Hematopoietic multipotent progenitor cell treated with erythropoietin and hydrocortisone succinate and interleukin-3 and kit ligand, for 8 days (in vitro differentiated cells): ENCODE measurements around the gene PAFAH1B1.
"Not testable (repeated sequence)": the region's sequence is repeated elsewhere in the genome, so short reads cannot be mapped to it uniquely, and the experiment has no call there.

ENCODE experiments used
- DNase-seq: peaks from one replicate; pipeline ENCODE4 v3.0.0-alpha.2; 2015

The PAFAH1B1 gene

DNA sequence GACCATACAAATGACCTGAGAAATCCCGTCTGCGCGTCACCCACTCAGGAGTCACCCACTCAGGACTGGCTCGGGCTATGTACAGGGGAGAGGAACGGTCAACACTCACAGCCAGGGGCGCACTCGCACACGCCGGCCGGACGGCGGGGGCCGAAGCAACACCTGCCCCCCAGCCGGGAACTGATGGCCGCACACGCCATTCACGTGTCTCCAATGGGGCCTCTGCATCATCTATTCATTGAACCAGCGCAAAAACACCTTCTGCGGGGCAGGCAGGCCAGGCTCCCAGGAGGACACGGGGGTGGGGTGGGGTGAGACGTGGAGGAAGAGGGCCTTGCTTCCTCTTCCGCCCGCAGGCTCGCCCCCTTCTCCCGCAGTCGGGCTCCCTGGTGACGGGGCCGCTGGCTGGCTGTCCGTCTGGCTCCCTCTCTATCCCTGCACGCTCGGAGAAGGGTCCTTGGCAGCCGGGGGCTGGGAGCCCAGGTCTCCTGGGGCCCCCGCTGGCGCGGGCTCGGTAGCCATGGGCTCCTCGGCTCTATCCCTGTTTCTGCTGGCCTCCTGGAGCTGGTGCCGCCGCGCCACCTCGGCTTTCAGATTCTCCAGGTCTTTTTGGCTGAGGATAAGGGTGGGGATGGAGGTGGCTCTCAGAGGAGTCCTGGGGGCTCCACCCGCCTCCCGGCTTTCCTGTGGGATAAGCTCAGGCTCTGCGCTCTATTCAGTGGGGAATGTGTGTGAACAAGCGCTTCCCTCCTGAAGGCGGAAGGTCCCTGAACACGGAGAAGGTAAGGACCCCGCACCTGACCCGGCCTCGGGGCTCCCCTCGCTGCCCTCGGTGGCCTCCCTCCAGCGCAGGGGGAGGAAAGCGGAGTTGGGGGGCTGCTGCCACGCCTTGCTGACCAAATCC, 97.0 kb downstream of the PAFAH1B1 start:
- no peak for DNase-seq

- no peak for DNase-seq
Observed at GRCh38 chr17:2691069-2691871, 97.8 kb downstream of the PAFAH1B1 start.

DNA sequence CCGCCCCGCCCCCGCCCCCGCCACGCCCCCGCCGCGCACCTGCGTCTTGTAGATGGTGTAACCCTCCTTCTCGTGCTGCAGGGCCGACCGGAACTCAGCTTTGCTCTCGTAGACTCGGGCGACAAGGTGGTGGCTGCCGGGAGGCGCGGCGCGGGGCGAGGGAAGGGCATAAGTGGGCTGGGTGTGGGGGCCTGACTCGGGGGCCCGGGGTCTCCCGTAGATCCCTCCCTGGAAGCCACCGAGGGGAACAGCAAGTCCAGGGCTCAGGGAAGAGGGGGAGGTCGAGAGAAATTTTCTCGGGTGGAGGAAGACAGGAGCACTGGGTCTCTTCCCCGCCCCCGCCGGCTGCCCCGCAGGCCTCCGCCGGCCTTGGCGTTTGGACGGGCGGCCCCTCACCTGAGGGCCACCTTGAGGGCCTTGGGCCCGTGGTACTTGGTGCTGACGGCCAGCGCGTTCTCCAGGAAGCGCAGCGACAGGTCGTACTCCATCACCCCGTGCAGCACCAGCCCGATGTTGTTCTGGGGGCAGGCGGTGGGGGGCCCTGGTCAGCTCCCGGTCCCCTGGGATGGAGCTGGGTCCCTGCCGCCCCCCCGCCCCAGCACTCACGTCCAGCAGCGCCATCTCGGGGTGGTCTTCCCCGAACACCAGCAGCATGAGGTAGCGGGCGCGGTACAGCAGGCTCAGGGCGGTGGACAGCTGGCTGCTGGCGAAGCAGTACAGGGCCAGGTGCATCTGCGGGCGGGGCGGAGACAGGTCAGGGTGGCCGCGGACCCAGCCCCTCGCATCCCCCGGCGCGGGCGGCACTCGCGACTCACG, 98.7 kb downstream of the PAFAH1B1 start:
- DNase-seq = no peak

DNA sequence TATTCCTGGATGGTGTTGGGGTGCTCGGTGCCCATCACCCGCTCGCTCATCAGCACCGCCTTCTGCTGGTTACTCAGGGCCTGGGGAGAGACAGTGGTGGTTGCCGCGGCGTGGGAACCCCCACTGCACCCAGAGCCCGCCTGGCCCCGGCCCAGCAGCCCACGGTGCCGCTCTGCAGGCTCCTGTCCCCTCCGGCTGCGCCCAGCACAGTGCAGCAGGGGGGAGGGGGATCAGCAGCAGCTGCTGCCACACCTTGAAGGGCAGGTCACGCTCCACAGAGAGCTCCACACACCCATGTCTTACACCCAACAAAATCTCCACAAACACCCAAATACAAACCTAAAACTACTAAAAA, 99.3 kb downstream of the PAFAH1B1 start:
- DNase-seq = no peak

- DNase-seq = no peak
Observed at GRCh38 chr17:2693561-2694380, 100.3 kb downstream of the PAFAH1B1 start.

DNA sequence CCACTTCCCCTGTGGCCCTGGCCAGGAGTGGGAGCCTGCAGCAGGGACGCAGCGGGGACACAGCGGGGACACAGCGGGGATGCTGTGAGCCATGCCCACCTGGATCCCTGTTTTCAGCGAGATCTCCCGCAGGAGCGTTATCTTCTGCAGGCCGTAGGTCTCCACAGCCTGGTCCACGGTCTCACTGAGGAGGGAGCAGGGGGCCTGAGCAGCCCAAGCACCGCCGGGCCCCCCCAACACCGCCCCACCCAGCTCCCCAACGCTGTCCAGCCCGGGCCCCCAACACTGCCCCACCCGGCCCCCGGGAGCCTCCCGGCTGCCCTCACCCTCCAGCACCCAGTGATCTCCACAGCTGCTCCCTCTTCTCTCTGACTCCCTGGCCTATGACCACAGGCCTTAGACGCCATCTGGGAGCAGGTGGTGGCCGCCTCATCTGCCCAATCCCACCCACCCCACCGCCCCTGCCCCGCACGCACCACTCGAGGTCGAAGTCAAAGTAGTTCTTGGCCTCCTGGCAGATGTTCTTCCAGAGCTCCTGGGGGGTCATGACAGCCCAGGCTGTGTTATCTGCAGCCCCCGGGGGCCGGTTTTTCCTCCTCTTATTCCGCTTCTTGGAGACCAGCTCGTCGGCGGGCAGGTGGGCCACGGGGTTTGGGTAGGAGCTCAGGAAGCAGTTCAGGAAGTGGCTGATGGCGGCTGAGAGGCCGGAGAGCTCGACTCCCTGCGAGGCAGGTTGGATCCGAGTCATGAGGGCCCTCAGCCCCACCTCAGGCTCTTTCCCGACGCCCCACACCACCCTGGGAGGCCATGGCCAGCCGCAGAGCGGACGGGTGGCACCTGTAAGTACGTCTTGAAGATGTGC, 101.2 kb downstream of the PAFAH1B1 start:
- no peak for DNase-seq

GRCh38 chr17:2695243-2695960, 101.9 kb downstream of the PAFAH1B1 start:
- no peak for DNase-seq

DNA sequence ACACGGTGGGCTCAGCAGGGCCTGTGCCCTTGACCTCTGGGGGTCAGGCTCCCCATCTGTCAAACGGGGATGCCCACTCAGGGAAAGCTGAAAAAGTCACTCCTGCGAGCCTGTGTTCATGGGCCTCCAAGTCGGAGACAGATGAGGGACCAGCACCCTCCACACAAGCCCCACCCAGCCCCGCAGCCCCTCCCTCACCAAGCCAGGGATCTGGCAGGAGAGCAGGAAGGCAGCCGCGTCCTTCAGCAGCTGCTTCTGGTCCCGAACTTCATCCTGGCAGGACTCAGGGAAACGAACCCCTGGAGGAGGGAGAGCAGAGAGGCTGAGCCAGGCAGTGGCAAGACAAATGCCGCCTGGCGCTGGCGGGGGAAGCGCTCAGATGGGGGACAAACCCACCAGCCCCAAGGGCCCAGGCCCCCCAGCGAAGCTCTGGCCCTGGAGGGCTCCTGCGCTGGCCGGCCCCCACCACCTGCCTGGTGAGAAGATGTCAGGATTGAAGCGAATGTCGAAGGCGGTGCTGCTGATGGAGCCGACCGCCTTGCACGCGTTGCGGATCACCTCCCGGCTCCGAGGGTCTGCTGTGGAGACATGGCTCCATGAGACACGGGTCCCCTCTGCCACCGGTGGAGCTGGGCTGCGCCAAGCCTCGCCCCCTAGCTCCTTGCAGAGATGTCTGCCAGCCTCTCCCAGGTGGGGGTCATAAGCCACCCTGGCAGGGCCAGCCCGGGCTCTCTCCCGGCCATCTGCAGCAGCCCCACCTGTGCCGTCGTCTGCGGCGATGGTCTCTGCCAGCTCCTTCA, 102.7 kb downstream of the PAFAH1B1 start:
- DNase-seq = no peak

GRCh38 chr17:2697611-2698162, 104.2 kb downstream of the PAFAH1B1 start:
- no peak for DNase-seq

DNA sequence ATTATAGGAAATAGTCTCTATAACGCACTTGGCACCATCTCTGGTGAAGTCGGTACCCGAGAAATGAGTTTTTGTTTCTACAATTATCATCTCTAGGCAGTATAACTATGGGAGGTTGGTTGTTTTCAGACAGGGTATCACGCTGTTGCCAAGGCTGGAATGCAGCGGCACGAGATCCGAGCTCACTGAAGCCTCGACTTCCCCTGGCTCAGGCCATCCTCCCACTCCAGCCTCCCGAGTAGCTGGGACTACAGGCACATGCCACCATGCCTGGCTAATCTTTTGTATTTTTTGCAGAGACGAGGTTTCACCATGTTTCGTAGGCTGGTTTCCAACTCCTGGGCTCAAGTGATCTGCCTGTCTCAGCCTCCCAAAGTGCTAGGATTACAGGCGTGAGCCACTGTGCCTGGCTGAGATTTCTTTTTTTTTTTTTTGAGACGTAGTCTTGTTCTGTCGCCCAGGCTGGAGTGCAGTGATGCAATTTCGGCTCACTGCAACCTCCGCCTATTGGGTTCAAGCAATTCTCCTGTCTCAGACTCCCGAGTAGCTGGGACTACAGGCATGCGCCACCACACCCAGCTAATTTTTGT, 105.9 kb downstream of the PAFAH1B1 start:
- DNase-seq = not testable (repeated sequence)

DNA sequence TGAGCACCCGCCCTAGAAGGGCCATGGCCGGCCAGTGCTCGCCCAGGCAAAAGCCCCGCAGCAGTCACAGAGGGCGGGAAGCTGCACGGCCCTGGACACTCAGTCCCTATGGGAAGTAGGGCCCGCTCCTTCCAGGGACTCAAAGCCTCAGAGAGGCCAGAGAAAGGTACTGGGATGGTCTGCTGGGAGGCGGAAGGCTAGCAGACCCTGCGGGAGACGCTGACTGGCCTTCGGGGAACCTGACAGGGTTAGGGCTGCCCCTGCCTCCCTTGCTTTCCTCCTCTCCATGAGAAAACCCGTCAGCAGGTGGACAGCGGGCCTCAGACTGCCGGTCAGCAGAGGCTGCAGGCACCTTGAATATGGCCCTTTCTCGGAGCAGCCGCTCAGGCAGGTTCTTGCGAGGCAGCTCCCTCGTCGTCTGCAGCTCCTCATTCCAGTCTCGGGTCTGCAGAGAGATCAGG, 106.6 kb downstream of the PAFAH1B1 start:
- no peak for DNase-seq

GRCh38 chr17:2700491-2701141, 107.2 kb downstream of the PAFAH1B1 start:
- DNase-seq = no peak

DNA sequence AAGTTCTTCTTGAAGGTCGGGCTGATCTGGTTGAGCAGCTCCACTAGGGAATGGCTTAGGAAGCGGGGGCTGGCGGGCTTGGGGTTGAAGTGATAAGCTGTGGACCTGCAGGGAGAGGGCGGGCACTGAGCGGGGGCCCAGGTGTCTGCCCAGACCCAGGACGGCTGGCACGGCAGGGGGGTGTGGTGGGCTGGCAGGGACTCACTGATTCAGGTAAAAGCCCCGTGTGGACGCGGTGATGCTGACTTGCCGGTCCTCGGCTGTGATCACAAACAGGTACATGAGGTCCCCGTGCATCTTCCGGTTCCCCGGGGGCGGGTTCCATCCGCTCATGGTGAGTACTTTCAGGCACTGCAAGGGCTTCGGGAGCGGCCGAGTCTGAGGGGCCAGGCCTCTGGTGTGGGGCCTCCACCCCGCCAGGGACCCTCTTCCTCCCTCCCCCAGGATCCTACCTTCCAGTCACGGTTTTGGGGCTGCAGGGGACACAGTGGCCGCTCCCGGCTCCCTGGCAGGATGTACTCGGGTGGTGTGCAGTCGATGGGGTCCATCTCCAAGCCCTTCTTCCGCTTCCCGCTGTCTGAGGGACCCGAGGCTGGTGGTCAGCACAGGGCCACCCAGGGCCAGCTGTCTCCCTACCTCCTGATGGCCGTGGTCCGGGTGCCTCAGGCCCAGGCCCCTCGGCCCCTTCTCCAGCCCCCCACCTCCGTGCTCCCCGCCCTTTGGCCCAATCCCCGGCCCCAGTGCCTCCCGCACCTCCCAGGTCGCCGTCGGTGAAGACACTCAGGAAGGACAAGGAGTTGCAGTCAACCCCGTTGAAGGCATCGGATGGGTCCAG, 107.9 kb downstream of the PAFAH1B1 start:
- no peak for DNase-seq

GRCh38 chr17:2701996-2702741, 108.7 kb downstream of the PAFAH1B1 start:
- DNase-seq = no peak

DNA sequence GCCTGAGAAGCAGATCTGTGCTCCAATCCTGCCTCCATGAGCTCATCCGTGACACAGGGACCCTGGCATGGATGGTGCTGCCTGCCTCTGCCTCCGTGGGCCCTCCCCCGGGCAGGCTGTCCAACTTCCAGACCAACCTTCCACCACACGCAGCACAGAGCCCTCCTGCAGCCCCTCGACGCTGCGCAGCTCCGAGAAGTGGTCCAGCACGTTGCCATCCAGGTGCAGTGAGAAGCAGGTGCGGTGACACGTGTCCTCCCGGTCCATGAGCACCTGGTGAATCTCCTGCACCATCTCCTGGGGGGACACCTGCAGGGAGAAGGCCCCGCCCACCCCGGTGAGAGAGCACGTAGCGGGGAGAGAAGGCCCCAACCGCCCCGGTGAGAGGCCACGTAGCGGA, 109.7 kb downstream of the PAFAH1B1 start:
- no peak for DNase-seq

- DNase-seq = no peak
Observed at GRCh38 chr17:2703606-2704005, 110.2 kb downstream of the PAFAH1B1 start.
